PC-9 (cell line): ENCODE results near the gene C14orf119. TPM values are rescaled to one million over a fixed set of nuclear protein-coding genes. Genes with fewer than 3 reads are reported as not detected.

Experiments
- BruUV-seq: library from RNA; stranded (reverse); fragments of 400-500 nt; replicated peaks from 2 replicates; lab custom pipeline; 2021; lab: Mats Ljungman, UMichigan
- CTCF ChIA-PET: fragments of 300-600 bp; sonication (Branson Sonifier 250); formaldehyde crosslinking; loops from one replicate; lab custom pipeline; 2022; ENCODE audit warnings: antibody characterized with exemption; lab: Charles Lee
- POLR2A ChIA-PET: fragments of 300-600 bp; sonication (Branson Sonifier 250); formaldehyde crosslinking; loops from one replicate; lab custom pipeline; 2022; ENCODE audit warnings: antibody characterized with exemption; ENCODE audit not compliant: unreplicated experiment; lab: Charles Lee
- DNase-seq, 2 experiments: peaks; one replicate each; pipeline versions ENCODE4 v3.0.0 to v3.0.0-alpha.2; 2015 to 2022; ENCODE audit warnings: mixed read lengths in 1 of 2
- H2AFZ ChIP-seq: fragments of 200-600 bp; sonication (generic); 2 replicates; pipeline ENCODE4 v1.8.1; 2017; ENCODE audit warnings: antibody characterized with exemption
- H3F3A ChIP-seq: fragments of 200-600 bp; sonication (generic); 2 replicates; pipeline ENCODE4 v1.8.1; 2017; ENCODE audit warnings: antibody characterized with exemption, mild to moderate bottlenecking, low read depth; ENCODE audit not compliant: insufficient read depth
- H3K27ac ChIP-seq: fragments of 200-600 bp; sonication (generic); 2 replicates; pipeline ENCODE4 v1.6.1; 2016; ENCODE audit warnings: mixed run types
- H3K27me3 ChIP-seq: fragments of 200-600 bp; sonication (generic); 2 replicates; pipeline ENCODE4 v1.6.1; 2016; ENCODE audit warnings: low read depth, mixed run types; ENCODE audit not compliant: insufficient read depth
- H3K36me3 ChIP-seq: fragments of 200-600 bp; sonication (generic); 2 replicates; pipeline ENCODE4 v1.6.1; 2016; ENCODE audit warnings: low read depth, mixed run types
- H3K4me1 ChIP-seq: fragments of 200-600 bp; sonication (generic); replicated peaks from 2 replicates; pipeline ENCODE4 v1.6.1; 2016; ENCODE audit warnings: mixed run types; ENCODE audit not compliant: insufficient read depth
- H3K4me2 ChIP-seq: fragments of 200-600 bp; sonication (generic); 2 replicates; pipeline ENCODE4 v1.6.1; 2017; ENCODE audit warnings: mixed run types
- H3K4me3 ChIP-seq: fragments of 200-600 bp; sonication (generic); 2 replicates; pipeline ENCODE4 v1.6.1; 2016; ENCODE audit warnings: mixed run types
- H3K79me2 ChIP-seq: fragments of 200-600 bp; sonication (generic); 2 replicates; pipeline ENCODE4 v1.6.1; 2017; ENCODE audit warnings: low read depth, mixed run types
- H3K9me2 ChIP-seq: fragments of 200-600 bp; sonication (generic); 2 replicates; pipeline ENCODE4 v1.8.1; 2017; ENCODE audit warnings: mild to moderate bottlenecking; ENCODE audit not compliant: insufficient read depth
- H3K9me3 ChIP-seq: fragments of 200-600 bp; sonication (generic); 2 replicates; pipeline ENCODE4 v1.8.1; 2016; ENCODE audit warnings: low read depth; ENCODE audit not compliant: insufficient read depth
- H4K20me1 ChIP-seq: fragments of 200-600 bp; sonication (generic); 2 replicates; pipeline ENCODE4 v1.8.1; 2017; ENCODE audit not compliant: insufficient read depth
- EZH2 ChIP-seq: fragments of 200-600 bp; sonication (generic); IDR thresholded peaks from 2 replicates; pipeline ENCODE4 v1.8.0; 2017; ENCODE audit warnings: antibody characterized with exemption, low read depth
- intact Hi-C: fragments of 100-400 bp; cut with micrococcal nuclease; formaldehyde crosslinking; loops from one replicate; pipeline ENCODE4 v1.10.0; 2022; ENCODE audit not compliant: unreplicated experiment
- total RNA-seq: library from RNA; stranded (reverse); gene quantifications from 2 replicates; pipeline ENCODE4 v1.2.3, GENCODE V29; 2021
- TF ChIP-seq, protein P1 (sequence below): fragments of 200-600 bp; sonication (generic); conservative IDR thresholded peaks from 2 replicates; pipeline ENCODE4 v1.6.1; 2017; ENCODE audit warnings: mixed run types, antibody characterized with exemption, mild to moderate bottlenecking, moderate library complexity

The C14orf119 gene
- total RNA-seq, 1 experiment from 2014 or later: 46.5 TPM

DNA sequence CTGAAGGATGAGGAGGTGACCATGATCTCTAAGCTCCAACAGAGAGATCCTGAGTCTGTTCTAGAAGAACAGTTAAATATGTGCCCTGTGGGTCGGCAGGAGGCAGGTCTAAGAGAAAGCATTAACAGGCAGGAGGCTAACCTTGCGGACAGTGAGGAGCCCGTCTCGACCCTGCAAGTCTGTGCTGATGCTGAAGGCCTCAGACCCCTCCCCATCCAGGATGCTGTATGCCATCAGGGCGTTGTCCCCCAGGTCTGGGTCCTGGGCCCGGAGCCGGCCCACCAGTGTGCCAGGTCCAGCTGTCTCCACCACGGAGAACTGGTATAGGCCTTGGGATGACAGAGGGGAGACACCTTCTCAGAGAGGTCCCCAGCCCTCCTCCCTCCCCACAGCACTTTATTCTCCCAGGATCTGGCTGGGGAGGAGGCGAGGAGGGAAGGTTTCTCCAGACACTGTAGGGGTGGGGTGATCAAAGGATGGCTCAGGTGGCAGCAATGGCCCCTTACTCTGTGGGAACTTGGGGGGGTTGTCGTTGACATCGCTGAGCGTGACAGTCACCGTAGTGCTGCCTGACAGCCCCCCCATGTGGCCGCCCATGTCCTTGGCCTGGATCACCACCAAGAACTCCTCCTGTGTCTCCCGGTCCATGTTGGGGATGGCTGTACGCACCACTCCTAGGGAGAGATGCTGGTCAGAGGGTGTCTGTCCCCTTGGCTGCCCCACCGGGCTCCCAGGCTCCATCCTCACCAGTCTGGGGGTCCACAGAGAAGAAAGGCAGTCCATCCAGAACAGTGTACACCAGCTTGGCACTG is 41.1 kb upstream of the C14orf119 start:
- POLR2A ChIA-PET: no interaction called here
- H3K9me3 ChIP-seq: no peaks in the 10 kb centered on the region

DNA sequence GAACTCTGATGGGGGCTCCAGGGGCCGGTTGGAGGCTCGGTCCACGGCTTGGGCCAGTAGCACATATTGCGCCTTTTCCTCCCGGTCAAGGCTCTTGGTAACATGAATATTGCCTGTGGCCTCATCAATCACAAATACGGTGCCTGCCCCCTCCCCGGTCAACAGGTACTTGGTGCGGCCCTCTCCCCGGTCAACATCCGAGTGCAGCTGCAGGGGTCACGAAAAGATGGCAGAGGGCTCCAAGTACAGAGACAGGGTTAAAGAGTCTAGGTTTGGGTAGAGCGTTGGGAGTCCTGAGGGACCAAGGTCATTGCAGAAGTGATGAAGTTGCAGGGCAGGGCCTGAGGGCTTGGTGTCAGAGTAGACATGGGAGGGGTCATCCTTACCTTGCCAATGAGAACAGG is 40.2 kb upstream of the C14orf119 start:
- Histone ChIP-seq H3K27ac (no peak overlapping the region), H3K9me2 (no peaks in the 10 kb centered on the region), H3K27me3 (no peaks in the 10 kb centered on the region)

More for the DNA sequence above, 41.1 kb upstream of the C14orf119 start:
- Histone ChIP-seq H3K27ac (no peak overlapping the region), H3K4me1 (peaks cover 8% of the 10 kb centered on the region; the same call in 1 of the 2 replicates), H3K4me2 (no peak overlapping the region), H3K9me2 (no peaks in the 10 kb centered on the region), H3F3A (peaks cover 18% of the 10 kb centered on the region), H3K36me3 (no peaks in the 10 kb centered on the region), H4K20me1 (no peaks in the 10 kb centered on the region), H3K4me3 (no peak overlapping the region), H2AFZ (no peak overlapping the region), H3K79me2 (no peaks in the 10 kb centered on the region), H3K27me3 (no peaks in the 10 kb centered on the region)
- TF ChIP-seq, protein P1, sequence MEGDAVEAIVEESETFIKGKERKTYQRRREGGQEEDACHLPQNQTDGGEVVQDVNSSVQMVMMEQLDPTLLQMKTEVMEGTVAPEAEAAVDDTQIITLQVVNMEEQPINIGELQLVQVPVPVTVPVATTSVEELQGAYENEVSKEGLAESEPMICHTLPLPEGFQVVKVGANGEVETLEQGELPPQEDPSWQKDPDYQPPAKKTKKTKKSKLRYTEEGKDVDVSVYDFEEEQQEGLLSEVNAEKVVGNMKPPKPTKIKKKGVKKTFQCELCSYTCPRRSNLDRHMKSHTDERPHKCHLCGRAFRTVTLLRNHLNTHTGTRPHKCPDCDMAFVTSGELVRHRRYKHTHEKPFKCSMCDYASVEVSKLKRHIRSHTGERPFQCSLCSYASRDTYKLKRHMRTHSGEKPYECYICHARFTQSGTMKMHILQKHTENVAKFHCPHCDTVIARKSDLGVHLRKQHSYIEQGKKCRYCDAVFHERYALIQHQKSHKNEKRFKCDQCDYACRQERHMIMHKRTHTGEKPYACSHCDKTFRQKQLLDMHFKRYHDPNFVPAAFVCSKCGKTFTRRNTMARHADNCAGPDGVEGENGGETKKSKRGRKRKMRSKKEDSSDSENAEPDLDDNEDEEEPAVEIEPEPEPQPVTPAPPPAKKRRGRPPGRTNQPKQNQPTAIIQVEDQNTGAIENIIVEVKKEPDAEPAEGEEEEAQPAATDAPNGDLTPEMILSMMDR: no peak
- TF ChIP-seq EZH2: no peak
- CTCF ChIA-PET: interaction anchor here (0.6 to 0.8 kb wide), 3 partner anchors 68 to 1060 kb away, joined by 3 to 6 read pairs (median 3); partner anchors contain the start of genes DCAF11 and NRL
- intact Hi-C loops: no loop called here
- DNase-seq: no peak
- no TSS peak for BruUV-seq

DNA sequence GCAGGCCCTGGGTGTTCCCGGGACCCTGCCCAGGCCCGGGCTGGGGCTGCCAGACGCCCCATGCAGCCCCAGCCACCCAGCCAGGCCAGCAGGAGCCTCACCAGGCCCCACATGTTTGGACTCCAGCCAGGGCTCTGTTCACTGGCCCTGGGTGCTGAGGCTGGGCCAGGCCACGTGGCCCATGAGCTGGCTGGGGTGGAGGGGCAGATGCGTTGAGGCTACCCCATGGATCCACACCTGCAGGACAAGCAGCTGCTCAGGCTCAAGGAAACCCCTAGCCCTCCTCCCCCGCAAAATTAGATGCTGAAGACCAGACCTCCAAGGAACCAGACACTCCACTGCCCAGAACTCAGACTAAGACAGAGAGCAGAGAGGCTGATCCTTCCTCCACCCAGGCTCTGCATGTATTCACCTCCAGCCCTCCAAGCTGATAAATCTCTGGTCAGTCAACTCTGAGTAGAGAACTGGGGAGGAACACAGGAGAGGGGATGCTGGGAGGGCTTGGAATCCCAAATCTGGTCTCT is 39.6 kb upstream of the C14orf119 start:
- BruUV-seq: no TSS peak
- intact Hi-C loops: loop anchor here (2.0 to 5.0 kb wide), 3 partner anchors 128 to 1138 kb away; partner anchors contain the start of gene PRMT5
- H3K4me3 ChIP-seq: no peak overlapping the region

More for the DNA sequence above, 40.2 kb upstream of the C14orf119 start:
- Histone ChIP-seq H3K4me2 (no peak overlapping the region), H3F3A (peaks cover 27% of the 10 kb centered on the region), H2AFZ (no peak overlapping the region), H4K20me1 (no peaks in the 10 kb centered on the region), H3K9me3 (no peaks in the 10 kb centered on the region), H3K4me1 (peaks cover 8% of the 10 kb centered on the region; the same call in 1 of the 2 replicates), H3K36me3 (0 out of 2 replicates have a peak, but pooled peaks cover 3% of the 10 kb centered on the region), H3K79me2 (no peaks in the 10 kb centered on the region), H3K4me3 (no peak overlapping the region)
- TF ChIP-seq EZH2: no peak
- TF ChIP-seq, protein P1: no peak
- ChIA-PET CTCF (interaction anchor here (0.5 to 0.6 kb wide), 3 partner anchors 16 to 1059 kb away, joined by 3 to 4 read pairs (median 3); partner anchors contain the start of genes DCAF11 and NRL), POLR2A (no interaction called here)
- no TSS peak for BruUV-seq
- intact Hi-C loops: loop anchor here (5.0 kb wide), 2 partner anchors 128 to 1138 kb away; partner anchors contain the start of gene PRMT5
- DNase-seq: no peak

More for the DNA sequence above, 39.6 kb upstream of the C14orf119 start:
- H3K79me2 ChIP-seq: no peaks in the 10 kb centered on the region
- ChIA-PET POLR2A (no interaction called here), CTCF (interaction anchor here (0.5 to 1.0 kb wide), 4 partner anchors 13 to 61 kb away, joined by 3 to 4 read pairs (median 4); no protein-coding TSS in a partner anchor)
- peak overlapping the region; percentile 90; the same call in 1 of the 2 replicates for H3K4me2 ChIP-seq
- H3K36me3 ChIP-seq: 0 out of 2 replicates have a peak, but pooled peaks cover 7% of the 10 kb centered on the region
- no peaks in the 10 kb centered on the region for H3K9me2 ChIP-seq
- H3K4me1 ChIP-seq: peaks cover 8% of the 10 kb centered on the region; the same call in 1 of the 2 replicates
- H3K27ac ChIP-seq: no peak overlapping the region
- H2AFZ ChIP-seq: no peak overlapping the region
- H3F3A ChIP-seq: peaks cover 33% of the 10 kb centered on the region
- no peaks in the 10 kb centered on the region for H3K9me3 ChIP-seq
- no peak for DNase-seq
- H3K27me3 ChIP-seq: no peaks in the 10 kb centered on the region
- no peaks in the 10 kb centered on the region for H4K20me1 ChIP-seq
- no peak for TF ChIP-seq EZH2
- TF ChIP-seq, protein P1: no peak
